GM23338 (cell line): ENCODE data around the gene BOLA3. TPM values are rescaled to one million over a fixed set of nuclear protein-coding genes. Genes with fewer than 3 reads are reported as not detected.

Experiments
- ATAC-seq: fragments of 200-7000 bp; cut with Tn5 transposase; 3 replicates; pipeline ENCODE4 v1.9.1; 2020
- DNase-seq: peaks from one replicate; pipeline ENCODE4 v3.0.0-alpha.2; 2015; ENCODE audit warnings: low spot score
- H2AFZ ChIP-seq: fragments of 200-600 bp; sonication (generic); 2 replicates; pipeline ENCODE4 v1.8.0; 2016; ENCODE audit warnings: antibody characterized with exemption, mild to moderate bottlenecking, moderate library complexity
- H3F3A ChIP-seq: fragments of 200-600 bp; sonication (generic); replicated peaks from 2 replicates; pipeline ENCODE4 v1.8.0; 2017; ENCODE audit warnings: antibody characterized with exemption, mixed run types, low read depth
- H3K27ac ChIP-seq: fragments of 200-600 bp; sonication (generic); 2 replicates; pipeline ENCODE4 v1.6.1; 2016; ENCODE audit warnings: low read depth
- H3K27me3 ChIP-seq: fragments of 200-600 bp; sonication (generic); 2 replicates; pipeline ENCODE4 v1.8.0; 2016; ENCODE audit warnings: mild to moderate bottlenecking, mixed run types, moderate library complexity; ENCODE audit not compliant: insufficient read depth
- H3K36me3 ChIP-seq: fragments of 200-600 bp; sonication (generic); 2 replicates; pipeline ENCODE4 v1.8.0; 2016; ENCODE audit warnings: mild to moderate bottlenecking; ENCODE audit not compliant: insufficient read depth
- H3K4me1 ChIP-seq: fragments of 200-600 bp; sonication (generic); 2 replicates; pipeline ENCODE4 v1.8.0; 2016; ENCODE audit warnings: mild to moderate bottlenecking, moderate library complexity; ENCODE audit not compliant: insufficient read depth
- H3K4me2 ChIP-seq: fragments of 200-600 bp; sonication (generic); 2 replicates; pipeline ENCODE4 v1.7.1; 2017; ENCODE audit warnings: mixed run types
- H3K4me3 ChIP-seq: fragments of 200-600 bp; sonication (generic); 2 replicates; pipeline ENCODE4 v1.6.1; 2016; ENCODE audit warnings: mixed run types
- H3K79me2 ChIP-seq: fragments of 200-600 bp; sonication (generic); replicated peaks from 2 replicates; pipeline ENCODE4 v1.8.0; 2017; ENCODE audit warnings: mild to moderate bottlenecking; ENCODE audit not compliant: insufficient read depth
- H3K9me2 ChIP-seq: fragments of 200-600 bp; sonication (generic); 2 replicates; pipeline ENCODE4 v1.8.0; 2017; ENCODE audit not compliant: insufficient read depth
- H4K20me1 ChIP-seq: fragments of 200-600 bp; sonication (generic); replicated peaks from 2 replicates; pipeline ENCODE4 v1.8.0; 2017; ENCODE audit warnings: mild to moderate bottlenecking; ENCODE audit not compliant: insufficient read depth
- H3K27ac Mint-ChIP-seq: 2 replicates; pipeline ENCODE4 v1.8.0; 2020; ENCODE audit warnings: inconsistent platforms, mild to moderate bottlenecking, moderate library complexity, mixed read lengths
- H3K27me3 Mint-ChIP-seq: 3 replicates; pipeline ENCODE4 v1.8.0; 2022; ENCODE audit warnings: low read depth, mild to moderate bottlenecking, moderate library complexity, mixed read lengths, inconsistent platforms; ENCODE audit not compliant: insufficient read depth, poor library complexity
- H3K36me3 Mint-ChIP-seq: 3 replicates; pipeline ENCODE4 v1.8.0; 2021; ENCODE audit warnings: low read depth, mild to moderate bottlenecking, inconsistent platforms, moderate library complexity, mixed read lengths
- H3K4me1 Mint-ChIP-seq: 3 replicates; pipeline ENCODE4 v1.8.0; 2020; ENCODE audit warnings: mild to moderate bottlenecking, inconsistent platforms, mixed read lengths
- H3K4me3 Mint-ChIP-seq: 3 replicates; pipeline ENCODE4 v1.8.0; 2021; ENCODE audit warnings: moderate library complexity, mild to moderate bottlenecking, inconsistent platforms, mixed read lengths
- H3K9me3 Mint-ChIP-seq: 3 replicates; pipeline ENCODE4 v1.8.0; 2020; ENCODE audit warnings: moderate library complexity, mild to moderate bottlenecking, inconsistent platforms, mixed read lengths
- CREB1 ChIP-seq: fragments of 250-450 bp; sonication (Bioruptor Pico); IDR thresholded peaks from 2 replicates; pipeline ENCODE4 v1.5.0; 2020; ENCODE audit warnings: low read depth, mild to moderate bottlenecking, moderate library complexity
- CTCF ChIP-seq, 2 experiments: fragments of 200-600 bp in 1 of 2; sonication (generic) in 1 of 2; conservative IDR thresholded peaks; 2 replicates each; pipeline versions ENCODE4 v1.5.1 to v1.6.1; 2016 to 2017; ENCODE audit warnings: antibody characterized with exemption in 2 of 2, low read depth in 2 of 2, mild to moderate bottlenecking in 2 of 2, moderate library complexity in 1 of 2
- ETS1 ChIP-seq: IDR thresholded peaks from 2 replicates; pipeline ENCODE4 v1.6.1; 2016; ENCODE audit warnings: antibody characterized with exemption
- EZH2 ChIP-seq: fragments of 200-600 bp; sonication (generic); IDR thresholded peaks from one replicate; pipeline ENCODE4 v1.8.0; 2017; ENCODE audit warnings: antibody characterized with exemption, mild to moderate bottlenecking, low read depth; ENCODE audit not compliant: unreplicated experiment
- EZH2phosphoT487 ChIP-seq: fragments of 200-600 bp; sonication (generic); IDR thresholded peaks from one replicate; pipeline ENCODE4 v1.8.1; 2018; ENCODE audit warnings: antibody characterized with exemption; ENCODE audit not compliant: unreplicated experiment
- JUNB ChIP-seq: IDR thresholded peaks from one replicate; pipeline ENCODE4 v1.6.1; 2016; ENCODE audit warnings: antibody characterized with exemption; ENCODE audit not compliant: unreplicated experiment
- NANOG ChIP-seq: IDR thresholded peaks from 2 replicates; pipeline ENCODE4 v1.6.1; 2016; ENCODE audit warnings: antibody characterized with exemption, borderline replicate concordance
- POLR2AphosphoS5 ChIP-seq: IDR thresholded peaks from 2 replicates; pipeline ENCODE4 v1.6.1; 2016; ENCODE audit warnings: antibody characterized with exemption, low read depth
- REST ChIP-seq: IDR thresholded peaks from one replicate; pipeline ENCODE4 v1.6.1; 2018; ENCODE audit warnings: antibody characterized with exemption; ENCODE audit not compliant: unreplicated experiment
- STAT1 ChIP-seq: IDR thresholded peaks from one replicate; pipeline ENCODE4 v1.6.1; 2016; ENCODE audit warnings: antibody characterized with exemption; ENCODE audit not compliant: unreplicated experiment
- ZNF114 ChIP-seq: fragments of 250-450 bp; sonication (Bioruptor Pico); IDR thresholded peaks from 2 replicates; pipeline ENCODE4 v1.5.0; 2020; ENCODE audit warnings: mild to moderate bottlenecking, moderate library complexity
- ZNF331 ChIP-seq: fragments of 250-450 bp; sonication (Bioruptor Pico); IDR thresholded peaks from 2 replicates; pipeline ENCODE4 v1.5.0; 2020; ENCODE audit warnings: low read depth, mild to moderate bottlenecking, moderate library complexity
- ZNF462 ChIP-seq: fragments of 250-450 bp; sonication (Bioruptor Pico); IDR thresholded peaks from 2 replicates; pipeline ENCODE4 v1.5.0; 2020; ENCODE audit warnings: mild to moderate bottlenecking, moderate library complexity
- polyA plus RNA-seq: library from polyadenylated mRNA; unstranded; fragments of >200 nt; fragmentation: Nextera tagmentation; extraction: Ambion mirVana; gene quantifications from 2 replicates; pipeline ENCODE4 v1.2.1, GENCODE V29; 2016
- total RNA-seq: library from RNA; depleted of rRNA; stranded (reverse); fragments of >200 nt; shearing (Covaris generic); gene quantifications from 2 replicates; pipeline ENCODE4 v1.2.3, GENCODE V29; 2014

BOLA3 gene
- total and polyA plus RNA-seq, 2 experiments from 2014 or later: 89.8 to 233 TPM

GRCh38 chr2:74181739-74182138 is 34.0 kb upstream of the BOLA3 start:
- TF ChIP-seq POLR2AphosphoS5 (no peak), ZNF462 (CRISPR knock-in tag) (no peak), ETS1 (no peak), STAT1 (no peak), REST (no peak), NANOG (no peak), CREB1 (CRISPR knock-in tag) (no peak), ZNF331 (CRISPR knock-in tag) (no peak), EZH2 (no peak), ZNF114 (CRISPR knock-in tag) (no peak), JUNB (no peak), EZH2phosphoT487 (no peak), CTCF (conservative IDR thresholded peaks at IDR 0.05; ENCODE audit: low read depth in 2 of 2) (no peak)
- H3K36me3 Mint-ChIP-seq: peaks cover 6% of the 10 kb centered on the region; the same call in 2 of the 3 replicates
- H3K4me2 ChIP-seq: peak overlapping the region; percentile 62; the same call in 1 of the 2 replicates
- ATAC-seq (no peak), DNase-seq (no peak)
- H2AFZ ChIP-seq: peak overlapping the region; percentile 93; the same call in 1 of the 2 replicates
- no peak overlapping the region for H3K27ac ChIP-seq
- H3K36me3 ChIP-seq: no peaks in the 10 kb centered on the region
- no peak overlapping the region for H3K4me3 Mint-ChIP-seq
- peaks cover 14% of the 10 kb centered on the region for H3K4me1 ChIP-seq
- no peak overlapping the region for H3K4me3 ChIP-seq
- peaks cover 6% of the 10 kb centered on the region for H4K20me1 ChIP-seq
- H3K9me3 Mint-ChIP-seq: no peaks in the 10 kb centered on the region
- peaks cover 12% of the 10 kb centered on the region for H3K4me1 Mint-ChIP-seq
- H3K79me2 ChIP-seq: peaks cover 16% of the 10 kb centered on the region
- H3K27me3 Mint-ChIP-seq: peaks cover 8% of the 10 kb centered on the region
- no peaks in the 10 kb centered on the region for H3K27me3 ChIP-seq
- no peaks in the 10 kb centered on the region for H3K9me2 ChIP-seq
- no peak overlapping the region for H3K27ac Mint-ChIP-seq
- peaks cover 5% of the 10 kb centered on the region; the same call in 1 of the 2 replicates for H3F3A ChIP-seq
